Vagina (tissue), 2 donors: Measurements from ENCODE around the gene PIH1D2. TPM values are rescaled to one million over a fixed set of nuclear protein-coding genes. Genes with fewer than 3 reads are reported as not detected.

Experiments
- DNase-seq, 2 donors: peaks; one replicate each; pipeline ENCODE4 v3.0.0-alpha.2; 2017; ENCODE audit errors: extremely low spot score in 2 of 2
- H3K27ac ChIP-seq: fragments of 200-600 bp; sonication (generic); one replicate; pipeline ENCODE4 v1.5.1; 2019
- H3K27me3 ChIP-seq: fragments of 200-600 bp; sonication (generic); one replicate; pipeline ENCODE4 v1.5.1; 2019
- H3K36me3 ChIP-seq, 2 donors: fragments of 200-600 bp; sonication (generic); one replicate each; pipeline ENCODE4 v1.5.1; 2017 to 2019
- H3K4me1 ChIP-seq: fragments of 200-600 bp; sonication (generic); one replicate; pipeline ENCODE4 v1.5.1; 2019
- H3K4me3 ChIP-seq, 2 donors: fragments of 200-600 bp; sonication (generic); 1 replicate in 1 of 2; 2 replicates in 1 of 2; pipeline ENCODE4 v1.5.1; 2016 to 2019
- H3K9me3 ChIP-seq: fragments of 200-600 bp; sonication (generic); one replicate; pipeline ENCODE4 v1.5.1; 2019
- CTCF ChIP-seq, 3 experiments: fragments of 450-650 bp in 2 of 3; fragments of 200-600 bp in 1 of 3; sonication (generic) in 1 of 3; IDR thresholded peaks; one replicate each; pipeline ENCODE4 v1.5.1; 2017 to 2019; ENCODE audit warnings: antibody characterized with exemption in 3 of 3, mild to moderate bottlenecking in 2 of 3, moderate library complexity in 2 of 3
- POLR2A ChIP-seq, 2 donors: fragments of 450-650 bp; IDR thresholded peaks; one replicate each; pipeline ENCODE4 v1.6.1; 2017; ENCODE audit warnings: antibody characterized with exemption in 2 of 2, mild to moderate bottlenecking in 2 of 2, moderate library complexity in 2 of 2
- POLR2AphosphoS5 ChIP-seq, 2 donors: sonication (generic); formaldehyde crosslinking; IDR thresholded peaks; one replicate each; pipeline ENCODE4 v1.9.0; 2017; ENCODE audit warnings: antibody characterized with exemption in 2 of 2, mild to moderate bottlenecking in 2 of 2, low read depth in 1 of 2; ENCODE audit not compliant: insufficient read depth in 1 of 2
- intact Hi-C: fragments of 100-400 bp; cut with DNase I; formaldehyde crosslinking; loops from one replicate; pipeline ENCODE4 v1.15.1; 2023
- total RNA-seq: library from RNA; depleted of rRNA; stranded (reverse); fragments of >200 nt; gene quantifications from one replicate; pipeline ENCODE4 v1.2.3, GENCODE V29; 2016

The PIH1D2 gene
- total RNA-seq, 1 donor from 2014 or later, result 1.5 TPM

DNA sequence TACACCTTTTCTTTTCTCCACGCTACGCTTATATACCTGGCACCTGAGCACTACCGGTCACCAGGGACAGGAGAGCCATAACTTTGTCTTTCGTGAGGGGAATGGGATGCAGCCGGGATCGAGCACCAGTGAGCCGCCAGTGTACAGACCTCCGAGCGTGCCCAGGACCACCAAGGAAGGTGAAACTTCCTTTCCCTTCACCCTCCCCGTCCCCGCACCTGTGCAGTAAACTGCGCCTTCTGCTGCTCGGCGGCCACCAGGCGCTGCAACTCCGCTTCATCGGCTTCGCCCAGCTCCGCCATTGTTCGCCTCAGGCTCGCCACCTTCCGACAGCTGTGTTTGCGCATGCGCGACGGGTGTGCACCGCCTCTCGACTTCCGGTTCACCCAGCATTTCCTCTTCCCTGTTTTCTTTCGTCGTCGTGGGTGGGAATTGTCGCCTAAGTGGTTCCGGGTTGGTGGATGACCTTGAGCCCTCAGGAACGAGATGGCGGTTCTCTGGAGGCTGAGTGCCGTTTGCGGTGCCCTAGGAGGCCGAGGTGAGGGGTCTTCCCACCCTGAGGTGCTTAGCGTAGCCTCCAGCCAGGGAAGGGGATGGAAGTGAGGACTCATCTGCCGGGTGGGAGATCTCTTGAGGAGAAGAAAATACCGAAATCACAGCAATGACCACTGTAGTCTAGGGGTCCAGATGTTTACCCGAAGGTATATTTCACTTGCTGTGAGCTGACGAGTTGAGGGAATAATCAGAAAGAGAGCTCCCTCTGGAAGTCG, 12.8 kb upstream of the PIH1D2 start, which contains the start of the genes SDHD and TIMM8B:
SDHD (plus strand) TSS at position 452 of the 770 bp plus-strand sequence; CDS start at position 487, 35 bp downstream.
TIMM8B (minus strand) TSS at position 335 of the 770 bp plus-strand sequence; CDS start at position 302, 33 bp downstream.
- intact Hi-C loops, result loop anchor here (5.0 kb wide), 1 partner anchor 209 kb away; the partner anchor contains the start of genes CFAP68 and FDXACB1
- peak within 1 kb of the TSS; percentile 77 for H3K27ac ChIP-seq
- no peaks in the 10 kb centered on the region for H3K27me3 ChIP-seq
- peaks cover 35% of the 10 kb centered on the region for H3K4me1 ChIP-seq
- TF ChIP-seq POLR2AphosphoS5 (IDR thresholded peaks at IDR 0.05; ENCODE audit: insufficient read depth in 1 of 2, low read depth in 1 of 2) (peak; percentile 87 to 99), POLR2A (IDR thresholded peaks at IDR 0.05) (no peak), CTCF (IDR thresholded peaks at IDR 0.05) (peak in 2 of 3 experiments; percentile 2 to 21)
- H3K9me3 ChIP-seq, result no peaks in the 10 kb centered on the region
- DNase-seq, result peak; percentile 96 to 98
- H3K36me3 ChIP-seq, result peaks cover 6 to 63% of the 10 kb centered on the region in 2 donors
- H3K4me3 ChIP-seq, result peak within 1 kb of the TSS; percentile 64 to 83

DNA sequence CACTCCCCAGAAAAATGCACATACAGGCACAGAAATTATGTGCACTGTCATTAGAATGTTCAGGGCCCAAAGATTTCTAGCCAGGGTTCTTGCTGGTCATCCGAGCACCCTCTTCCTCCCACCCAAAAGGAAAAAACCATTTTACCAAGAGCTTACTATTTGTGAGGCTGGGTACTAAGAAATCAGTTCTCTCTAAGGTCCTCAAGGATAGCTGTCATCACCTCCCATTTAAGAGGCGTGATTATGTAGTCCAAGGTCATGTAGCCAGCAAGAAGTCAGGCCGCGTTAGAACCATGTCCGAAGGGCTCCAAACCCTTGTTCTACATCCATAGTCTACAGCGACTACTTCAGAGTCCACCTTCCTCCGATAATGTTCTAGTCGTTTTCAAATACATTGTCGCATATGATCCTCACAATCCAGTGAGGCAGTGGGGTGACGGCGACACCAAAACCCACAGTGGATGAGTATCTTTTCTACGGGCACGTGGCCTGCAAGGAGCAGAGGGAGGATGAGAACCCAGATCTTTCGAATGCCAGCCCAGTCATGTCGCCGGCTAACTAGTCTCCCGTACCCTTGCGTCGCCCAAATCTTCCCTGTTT, 12.1 kb upstream of the PIH1D2 start:
- Histone ChIP-seq H3K27me3 (no peaks in the 10 kb centered on the region), H3K9me3 (no peaks in the 10 kb centered on the region), H3K27ac (peak overlapping the region; percentile 77), H3K36me3 (peaks cover 6 to 63% of the 10 kb centered on the region in 2 donors), H3K4me3 (peak overlapping the region; percentile 64 to 83), H3K4me1 (peaks cover 35% of the 10 kb centered on the region)
- no peak for DNase-seq
- intact Hi-C loops, result loop anchor here (5.0 kb wide), 1 partner anchor 209 kb away; the partner anchor contains the start of genes CFAP68 and FDXACB1
- TF ChIP-seq CTCF (IDR thresholded peaks at IDR 0.05), result no peak
- no peak for TF ChIP-seq POLR2AphosphoS5 (IDR thresholded peaks at IDR 0.05; ENCODE audit: insufficient read depth in 1 of 2, low read depth in 1 of 2)
- TF ChIP-seq POLR2A (IDR thresholded peaks at IDR 0.05), result no peak

DNA sequence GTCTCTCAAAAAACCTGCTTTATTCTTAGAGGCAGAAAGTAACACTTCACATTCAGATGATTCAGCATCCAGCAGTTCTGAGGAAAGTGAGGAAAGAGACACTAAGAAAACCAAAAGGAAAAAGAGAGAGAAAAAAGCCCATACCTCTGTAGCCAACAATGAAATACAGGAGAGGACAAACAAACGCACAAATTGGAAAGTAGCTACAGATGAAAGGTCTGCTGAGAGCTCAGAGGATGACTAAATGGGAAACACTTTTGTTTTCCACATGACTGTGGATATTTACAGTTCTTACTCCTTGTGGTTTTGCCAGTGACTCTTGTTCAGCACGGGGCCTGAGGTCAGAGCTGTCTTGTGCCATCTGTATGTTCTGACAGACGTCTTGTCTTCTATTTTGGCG, 8.9 kb upstream of the PIH1D2 start:
- Histone ChIP-seq H3K36me3 (peaks cover 6 to 66% of the 10 kb centered on the region in 2 donors), H3K4me1 (peaks cover 16% of the 10 kb centered on the region), H3K9me3 (no peaks in the 10 kb centered on the region), H3K27me3 (no peaks in the 10 kb centered on the region), H3K27ac (no peak overlapping the region), H3K4me3 (no peak overlapping the region)
- intact Hi-C loops, result no loop called here
- no peak for TF ChIP-seq CTCF (IDR thresholded peaks at IDR 0.05)
- no peak for TF ChIP-seq POLR2A (IDR thresholded peaks at IDR 0.05)
- TF ChIP-seq POLR2AphosphoS5 (IDR thresholded peaks at IDR 0.05; ENCODE audit: insufficient read depth in 1 of 2, low read depth in 1 of 2), result no peak
- no peak for DNase-seq

- DNase-seq, result no peak
- H3K36me3 ChIP-seq, result peaks cover 0 to 29% of the 10 kb centered on the region in 2 donors
- H3K27me3 ChIP-seq, result no peaks in the 10 kb centered on the region
- no peak overlapping the region for H3K27ac ChIP-seq
- H3K9me3 ChIP-seq, result no peaks in the 10 kb centered on the region
- TF ChIP-seq POLR2AphosphoS5 (IDR thresholded peaks at IDR 0.05; ENCODE audit: insufficient read depth in 1 of 2, low read depth in 1 of 2) (no peak), CTCF (IDR thresholded peaks at IDR 0.05) (no peak), POLR2A (IDR thresholded peaks at IDR 0.05) (no peak)
- intact Hi-C loops, result no loop called here
- H3K4me1 ChIP-seq, result no peaks in the 10 kb centered on the region
- no peak overlapping the region for H3K4me3 ChIP-seq
Observed at GRCh38 chr11:112062923-112063322, 10.9 kb downstream of the PIH1D2 start.
